Right lobe of liver (tissue), 6 donors: ENCODE results near the gene PTOV1. TPM values are rescaled to one million over a fixed set of nuclear protein-coding genes. Genes with fewer than 3 reads are reported as not detected.

Experiments
- ATAC-seq, 4 donors: fragments of 200-7000 bp; cut with Tn5 transposase; one replicate each; pipeline ENCODE4 v1.9.1; 2020; ENCODE audit warnings: mild to moderate bottlenecking in 4 of 4, moderate library complexity in 4 of 4
- DNase-seq, 3 donors: peaks; one replicate each; pipeline ENCODE4 v3.0.0-alpha.2; 2020
- H3K27ac ChIP-seq, 3 donors: fragments of 200-600 bp; one replicate each; pipeline ENCODE4 v1.8.0; 2022
- H3K27me3 ChIP-seq, 2 donors: fragments of 200-600 bp; one replicate each; pipeline ENCODE4 v1.8.0; 2022
- H3K36me3 ChIP-seq, 4 donors: fragments of 200-600 bp; sonication (generic) in 1 of 4; one replicate each; pipeline versions ENCODE4 v1.5.1 to v1.8.0; 2017 to 2022; ENCODE audit warnings: control low read depth in 1 of 4
- H3K4me1 ChIP-seq, 4 donors: fragments of 200-600 bp; sonication (generic) in 1 of 4; one replicate each; pipeline versions ENCODE4 v1.5.1 to v1.8.0; 2017 to 2022; ENCODE audit warnings: control low read depth in 1 of 4
- H3K4me3 ChIP-seq, 3 donors: fragments of 200-600 bp; one replicate each; pipeline ENCODE4 v1.8.0; 2022
- H3K9me3 ChIP-seq, 4 donors: fragments of 200-600 bp; sonication (generic) in 1 of 4; one replicate each; pipeline versions ENCODE4 v1.5.1 to v1.8.0; 2017 to 2022; ENCODE audit warnings: control low read depth in 1 of 4
- CTCF ChIP-seq, 4 donors: fragments of 200-600 bp in 3 of 4; fragments of 450-650 bp in 1 of 4; IDR thresholded peaks; one replicate each; pipeline versions ENCODE4 v1.5.1 to v1.8.0; 2016 to 2022; ENCODE audit warnings: antibody characterized with exemption in 4 of 4, mild to moderate bottlenecking in 2 of 4
- POLR2A ChIP-seq: fragments of 450-650 bp; IDR thresholded peaks from one replicate; pipeline ENCODE4 v1.6.1; 2017; ENCODE audit warnings: antibody characterized with exemption, mild to moderate bottlenecking
- WGBS: methylation state at CpG from one replicate; pipeline ENCODE4 v1.1.6; 2018; ENCODE audit warnings: low coverage, low lambda C conversion rate; ENCODE audit not compliant: insufficient coverage; ENCODE audit errors: missing lambda C conversion rate; 5-methylcytosine and 5-hydroxymethylcytosine counted together
- intact Hi-C, 2 donors: fragments of 100-400 bp; cut with DNase I; formaldehyde crosslinking; loops; one replicate each; pipeline versions ENCODE4 v1.11.2 to v1.14.1; 2022
- total RNA-seq, 6 experiments: library from RNA; depleted of rRNA in 2 of 6; stranded (reverse); fragments of >200 nt in 2 of 6; fragmentation: NEBNext Ultra II Directional in 3 of 6; extraction: Animal tissue kit (Norgen Biotek cat#: 25700) in 3 of 6; gene quantifications; one replicate each; pipeline versions ENCODE4 v1.1.0 to v1.2.4, GENCODE V29; 2016 to 2023
- donor health status: DM: no; HTN: yes; CAD: no.
- donor health status: DM: no; HTN: no; CAD: no.
- donor health status: DM: no; HTN: no; CAD: no.
- donor health status: DM: no; HTN: yes; CAD: no.
- donor health status: DM: no; HTN: yes; CAD: no.

PTOV1 gene
- total RNA-seq, 6 experiments from 2014 or later, result 44.4 to 93.0 (median 69.6) TPM

GRCh38 chr19:49861107-49861506 is 10.1 kb downstream of the PTOV1 start:
- TF ChIP-seq CTCF (IDR thresholded peaks at IDR 0.05) (no peak), POLR2A (no peak)
- H3K4me1 ChIP-seq, result peaks cover 0 to 15% (median 6%) of the 10 kb centered on the region in 4 donors
- H3K27me3 ChIP-seq, result no peaks in the 10 kb centered on the region
- WGBS, result 76% methylated on average over 2 of the region's 13 CpGs
- DNase-seq, result peak; percentile 25 to 55 (median 47)
- no peaks in the 10 kb centered on the region for H3K9me3 ChIP-seq
- intact Hi-C loops, result no loop called here
- ATAC-seq, result no peak
- no peak overlapping the region for H3K27ac ChIP-seq
- H3K4me3 ChIP-seq, result no peak overlapping the region
- peaks cover 3 to 37% (median 6%) of the 10 kb centered on the region in 4 donors for H3K36me3 ChIP-seq

GRCh38 chr19:49861541-49862378 is 10.8 kb downstream of the PTOV1 start:
- Histone ChIP-seq H3K36me3 (peaks cover 3 to 37% (median 6%) of the 10 kb centered on the region in 4 donors), H3K4me3 (no peak overlapping the region), H3K27ac (no peak overlapping the region), H3K27me3 (no peaks in the 10 kb centered on the region), H3K9me3 (no peaks in the 10 kb centered on the region), H3K4me1 (peaks cover 0 to 22% (median 11%) of the 10 kb centered on the region in 4 donors)
- ATAC-seq, result no peak
- WGBS, result 76% methylated on average over 23 of the region's 60 CpGs
- TF ChIP-seq POLR2A (no peak), CTCF (IDR thresholded peaks at IDR 0.05) (no peak)
- intact Hi-C loops, result no loop called here
- DNase-seq, result peak; percentile 30 to 55 (median 50)

DNA sequence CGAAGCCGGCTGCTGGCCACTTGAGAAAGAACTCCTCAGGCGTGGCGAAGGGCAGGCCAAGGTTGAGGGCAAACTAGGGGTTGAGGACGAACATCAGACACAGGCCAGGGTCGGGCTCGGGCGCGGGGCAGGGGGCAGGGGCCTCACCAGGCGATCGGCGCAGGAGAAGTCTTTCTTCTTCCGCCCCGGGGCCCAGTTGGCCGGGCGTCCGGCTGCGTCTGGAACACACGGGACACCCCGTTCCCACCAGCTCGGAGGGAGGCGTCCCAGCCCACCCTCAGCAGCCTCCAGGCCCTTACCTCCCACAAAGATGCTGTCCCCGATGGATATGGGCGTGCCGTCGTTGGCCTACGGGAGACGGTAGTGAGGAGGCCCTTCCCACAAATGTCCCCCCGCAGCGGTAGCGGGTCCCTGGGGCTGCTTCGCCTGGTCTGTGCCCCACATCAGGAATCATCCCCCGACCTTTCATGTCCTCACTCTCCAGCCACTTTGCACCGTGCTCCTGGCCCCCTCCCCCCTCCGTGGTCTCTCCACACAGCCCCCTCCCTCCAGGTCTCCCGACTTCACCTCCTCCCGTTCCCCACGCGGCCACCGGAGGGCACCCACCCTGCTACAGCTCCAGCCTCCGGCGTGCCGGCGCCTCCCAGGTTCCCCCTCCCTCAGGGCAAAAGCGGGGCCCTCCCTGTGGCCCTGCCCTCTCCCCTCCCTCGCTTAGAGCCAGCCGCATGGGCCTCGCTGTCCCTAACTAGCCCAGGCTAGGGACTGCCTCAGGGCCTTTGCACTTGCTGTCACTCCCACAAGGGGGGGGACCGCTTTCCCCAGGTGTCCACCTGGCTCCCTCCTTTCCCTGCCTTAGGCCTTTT is 11.7 kb downstream of the PTOV1 start:
- Histone ChIP-seq H3K27ac (no peak overlapping the region), H3K9me3 (no peaks in the 10 kb centered on the region), H3K4me1 (peaks cover under 1 to 23% (median 11%) of the 10 kb centered on the region in 4 donors), H3K36me3 (peaks cover 3 to 30% (median 6%) of the 10 kb centered on the region in 4 donors), H3K27me3 (no peaks in the 10 kb centered on the region), H3K4me3 (no peak overlapping the region)
- peak; percentile 36 to 58 (median 53) for DNase-seq
- TF ChIP-seq CTCF (IDR thresholded peaks at IDR 0.05) (no peak), POLR2A (no peak)
- ATAC-seq, result no peak
- 69% methylated on average over 9 of the region's 49 CpGs for WGBS
- intact Hi-C loops, result no loop called here

GRCh38 chr19:49863254-49863934 is 12.4 kb downstream of the PTOV1 start:
- WGBS, result 93% methylated on average over 17 of the region's 24 CpGs
- no peaks in the 10 kb centered on the region for H3K27me3 ChIP-seq
- H3K4me3 ChIP-seq, result no peak overlapping the region
- H3K4me1 ChIP-seq, result peaks cover 4 to 23% (median 11%) of the 10 kb centered on the region in 4 donors
- H3K27ac ChIP-seq, result no peak overlapping the region
- H3K9me3 ChIP-seq, result no peaks in the 10 kb centered on the region
- TF ChIP-seq POLR2A (no peak), CTCF (IDR thresholded peaks at IDR 0.05) (no peak)
- intact Hi-C loops, result no loop called here
- ATAC-seq (no peak), DNase-seq (peak; percentile 27 to 48 (median 45))
- peaks cover 3 to 23% (median 4%) of the 10 kb centered on the region in 4 donors for H3K36me3 ChIP-seq
